Measurements from ENCODE around the gene HOXA10. TPM values are rescaled to one million over a fixed set of nuclear protein-coding genes. Genes with fewer than 3 reads are reported as not detected.

Gene HOXA10
- total RNA-seq, 1 donor from 2014 or later: 27.3 TPM

- DNase-seq (ENCODE audit: low read depth): peak; percentile 85
Observed at GRCh38 chr7:27179503-27180430, 5.6 kb upstream of the HOXA10 start.

- no peak for DNase-seq (ENCODE audit: low read depth)
Observed at GRCh38 chr7:27179030-27179429, 4.9 kb upstream of the HOXA10 start.

- DNase-seq (ENCODE audit: low read depth): no peak
Observed at GRCh38 chr7:27178366-27178765, 4.2 kb upstream of the HOXA10 start.

DNA sequence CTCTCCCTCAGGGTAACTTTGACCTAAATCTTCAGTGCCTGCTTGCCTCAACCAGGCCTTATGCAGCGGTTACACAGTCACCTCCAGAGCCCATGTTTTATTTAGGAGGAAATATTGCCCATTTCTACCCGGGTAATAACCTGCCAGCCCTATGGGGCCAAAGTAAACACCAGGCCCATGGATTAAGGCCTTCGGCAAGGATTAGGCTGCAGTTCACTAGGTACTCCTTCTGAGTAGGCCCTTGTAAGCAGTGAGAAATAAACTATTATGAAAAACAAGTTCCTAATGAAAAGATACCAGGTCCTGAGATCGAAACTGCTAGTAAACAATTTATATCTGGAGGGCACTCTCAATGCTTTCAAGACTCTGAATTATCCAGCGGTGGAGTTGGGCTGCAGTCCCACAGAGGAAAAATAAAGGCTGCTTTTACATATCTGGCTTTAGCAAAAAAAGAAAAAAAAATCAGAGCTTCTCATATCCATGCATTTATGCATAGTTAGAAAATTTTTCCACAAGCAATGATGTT, 3.7 kb upstream of the HOXA10 start:
- DNase-seq (ENCODE audit: low read depth): no peak

DNA sequence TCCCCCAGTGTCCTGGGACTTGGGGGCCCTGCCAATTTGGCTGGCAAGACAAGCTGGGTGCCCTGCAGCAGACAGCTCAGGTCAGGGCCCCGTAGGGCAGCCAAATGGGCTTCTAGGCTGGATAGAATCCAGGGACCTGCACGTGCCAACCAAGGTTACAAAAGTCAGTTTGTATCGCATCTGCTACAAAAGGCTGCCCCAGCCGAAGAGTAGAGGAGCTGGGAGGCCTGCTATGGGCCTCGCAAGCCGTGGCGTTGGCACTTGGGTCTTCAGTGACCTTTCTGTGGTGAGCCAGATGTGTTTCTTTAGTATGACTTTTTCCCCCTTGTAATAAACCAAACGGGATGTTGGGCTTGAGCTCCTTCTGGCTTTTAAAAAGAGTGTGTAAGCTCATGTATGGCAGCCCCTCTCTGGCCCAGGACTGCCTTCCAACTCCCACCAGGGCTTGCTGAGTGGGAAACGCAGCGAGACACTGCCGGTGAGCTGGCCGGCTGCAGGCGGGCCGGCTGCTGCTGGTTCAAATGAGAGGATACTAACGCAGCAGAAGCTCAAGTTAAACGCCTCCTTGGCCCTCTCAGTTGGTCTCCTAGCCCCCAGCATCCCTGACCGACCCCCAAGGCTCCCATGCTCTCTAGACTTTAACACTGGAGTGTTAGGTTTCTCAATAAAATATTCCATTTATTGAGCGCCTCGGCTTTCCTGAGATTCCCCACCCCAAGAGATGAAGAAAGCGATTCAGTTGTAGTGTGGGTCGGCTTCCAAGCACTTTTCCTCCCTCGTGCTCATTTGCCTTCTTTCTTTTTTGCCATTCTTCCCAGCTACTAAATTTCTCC, 3.1 kb upstream of the HOXA10 start:
- no peak for DNase-seq (ENCODE audit: low read depth)

GRCh38 chr7:27176524-27176845, 2.4 kb upstream of the HOXA10 start:
- DNase-seq (ENCODE audit: low read depth): no peak

- DNase-seq (ENCODE audit: low read depth): no peak
Observed at GRCh38 chr7:27175626-27176523, 1.8 kb upstream of the HOXA10 start.

DNA sequence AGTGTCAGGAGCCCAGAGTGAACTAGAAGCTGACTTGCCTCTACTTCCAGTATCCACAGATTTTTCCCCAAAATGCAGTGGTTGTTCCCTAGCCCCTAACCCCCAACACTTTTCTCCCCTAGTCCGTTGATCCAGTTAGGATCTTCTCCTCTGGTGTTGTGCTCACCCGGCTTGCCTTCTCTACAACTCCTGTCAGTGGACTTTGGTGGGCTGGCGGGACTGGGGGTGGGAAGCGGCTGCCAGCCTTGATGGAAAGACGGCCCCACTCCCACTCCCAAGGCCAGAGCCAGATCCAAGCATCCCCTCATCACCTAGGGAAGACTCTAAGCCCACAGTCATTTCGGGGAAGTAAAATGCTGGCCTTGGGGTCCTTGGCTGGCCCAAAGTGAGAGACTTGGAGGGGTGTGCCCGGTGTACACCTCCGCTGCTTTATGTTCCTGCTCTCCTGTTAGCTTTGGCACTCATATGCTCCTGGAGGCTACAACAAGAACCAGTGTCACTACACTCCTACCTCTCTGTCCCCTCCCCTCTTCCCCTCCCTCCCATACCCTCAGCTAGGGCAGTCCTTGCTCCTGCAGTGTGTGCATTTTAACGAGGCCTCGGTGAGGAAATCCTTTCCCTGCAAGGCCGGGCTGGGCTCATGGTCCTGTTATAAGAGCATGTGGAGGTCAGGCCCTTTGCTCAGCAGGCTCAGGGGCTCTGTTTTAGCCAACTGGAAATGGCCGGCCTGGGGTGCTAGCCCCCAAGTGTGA, 930 bp upstream of the HOXA10 start:
- DNase-seq (ENCODE audit: low read depth): peak; percentile 86

DNA sequence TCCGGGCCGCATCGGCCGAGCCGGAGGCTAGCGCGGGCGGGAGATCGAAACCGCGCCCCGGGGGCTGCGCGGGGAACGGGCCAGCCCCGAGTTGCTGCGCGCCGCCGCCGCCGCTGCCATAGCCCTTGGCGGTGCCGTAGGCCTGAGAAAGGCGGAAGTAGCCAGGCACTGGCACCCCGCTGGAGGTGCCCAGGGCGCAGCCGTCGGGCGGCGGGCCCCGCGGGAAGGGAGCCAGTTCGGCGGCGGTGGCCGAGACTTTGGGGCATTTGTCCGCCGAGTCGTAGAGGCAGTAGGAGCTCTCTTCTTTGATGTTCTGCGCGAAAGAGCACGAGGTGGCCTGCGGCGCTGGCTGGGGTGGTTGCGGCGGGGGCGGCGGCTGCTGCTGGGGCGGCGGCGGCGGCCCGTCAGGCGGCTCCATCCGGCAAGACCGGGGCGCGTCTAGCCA, 587 bp downstream of the HOXA10 start:
- DNase-seq (ENCODE audit: low read depth): no peak

DNA sequence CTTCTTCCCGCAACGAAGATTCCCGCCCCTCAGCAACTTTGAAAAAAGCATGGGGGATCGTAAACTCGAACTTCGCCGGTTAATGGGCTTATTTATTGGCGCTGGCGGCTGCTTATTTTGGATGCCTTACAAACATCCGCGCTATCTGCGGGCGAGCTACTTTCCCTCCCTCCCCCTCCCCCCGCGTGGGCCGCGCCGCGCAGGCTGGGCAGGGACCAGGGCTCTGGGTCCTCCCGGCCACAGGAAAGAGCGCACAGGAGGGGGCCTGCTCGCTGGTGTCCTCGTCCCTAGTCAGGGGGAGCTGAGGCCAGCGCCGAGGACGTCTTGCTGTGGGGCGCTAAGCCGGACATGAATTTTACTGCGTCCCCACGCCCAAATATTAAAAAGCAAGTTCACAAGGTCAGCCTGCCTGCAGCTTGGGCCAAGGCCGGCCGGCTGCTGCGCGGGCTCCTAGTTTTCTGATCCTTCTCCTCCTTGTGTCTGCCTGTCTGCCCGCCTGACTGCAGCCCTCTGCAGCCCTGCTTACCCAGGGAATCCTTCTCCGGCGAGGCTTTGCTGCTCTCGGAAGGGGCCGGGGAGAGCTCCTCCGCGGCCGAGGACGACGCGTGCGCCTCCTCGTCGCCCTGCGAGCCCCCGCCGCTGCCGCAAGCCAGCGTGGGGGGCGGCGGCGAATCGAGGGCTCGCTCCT, 1.2 kb downstream of the HOXA10 start:
- no peak for DNase-seq (ENCODE audit: low read depth)

DNA sequence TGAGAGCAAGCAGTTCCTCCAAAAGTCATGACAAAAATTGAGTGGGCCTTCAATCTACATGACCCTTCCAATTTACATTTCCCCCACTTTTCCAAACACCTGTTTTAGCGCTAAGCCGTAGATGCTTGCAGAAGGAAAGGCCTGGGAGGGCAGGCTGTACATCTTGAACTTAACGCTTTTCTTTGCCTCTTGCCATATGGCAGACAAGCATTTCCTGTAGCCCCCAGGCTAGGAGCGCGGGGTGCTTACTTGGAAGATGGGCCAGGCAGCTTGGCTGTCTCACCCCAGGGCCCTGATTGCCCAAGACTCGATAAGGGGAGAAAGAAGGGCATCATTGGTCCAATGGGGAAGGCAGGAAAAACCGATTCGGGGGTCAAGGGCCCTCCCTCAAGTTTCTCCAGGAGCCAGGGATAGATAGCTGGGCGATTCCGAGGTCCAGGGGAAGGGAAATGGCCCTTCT, 1.8 kb downstream of the HOXA10 start:
- no peak for DNase-seq (ENCODE audit: low read depth)

GRCh38 chr7:27171637-27172314, 2.3 kb downstream of the HOXA10 start:
- DNase-seq (ENCODE audit: low read depth): no peak

GRCh38 chr7:27171325-27171636, 2.8 kb downstream of the HOXA10 start:
- DNase-seq (ENCODE audit: low read depth): no peak

GRCh38 chr7:27170426-27171324, 3.4 kb downstream of the HOXA10 start:
- no peak for DNase-seq (ENCODE audit: low read depth)

DNA sequence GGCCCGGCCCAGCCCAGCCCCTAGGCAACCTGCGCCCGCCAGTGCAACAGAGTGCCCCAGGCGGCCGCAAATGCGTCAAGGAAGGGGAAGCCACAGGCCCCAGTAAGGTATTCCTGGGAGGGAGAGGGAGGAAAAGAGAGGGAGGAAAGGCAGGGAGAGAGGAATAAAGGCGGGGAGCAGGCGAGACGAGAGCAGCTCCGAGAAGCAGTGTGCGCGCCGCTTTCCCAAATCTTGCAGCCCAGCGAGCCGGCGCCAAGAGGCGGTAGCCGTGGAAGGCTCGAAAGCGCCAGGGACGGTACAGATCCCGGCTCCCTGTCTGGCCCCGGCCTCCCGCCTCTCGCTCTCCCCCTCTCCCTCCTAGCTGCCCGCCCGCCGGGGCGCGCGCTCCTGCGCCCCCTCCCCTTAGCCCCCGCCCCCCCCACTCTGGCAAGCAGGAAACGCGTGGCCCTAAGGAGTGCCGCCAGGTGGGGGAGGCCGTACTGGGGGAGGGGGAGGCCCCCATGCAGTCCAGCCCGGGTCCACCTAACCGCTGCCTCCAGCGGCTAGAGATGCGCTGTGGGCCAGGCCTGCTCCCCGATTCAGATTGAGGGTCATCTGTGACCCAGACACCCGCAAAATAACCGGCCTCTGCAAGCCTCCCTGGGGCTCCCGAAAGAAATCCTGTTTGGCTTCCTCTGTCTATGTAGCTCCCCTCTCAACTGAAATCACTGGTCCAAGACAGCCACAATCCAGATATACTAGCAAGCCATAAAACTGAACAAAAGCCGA, 4.3 kb downstream of the HOXA10 start:
- DNase-seq (ENCODE audit: low read depth): peak; percentile 61

DNA sequence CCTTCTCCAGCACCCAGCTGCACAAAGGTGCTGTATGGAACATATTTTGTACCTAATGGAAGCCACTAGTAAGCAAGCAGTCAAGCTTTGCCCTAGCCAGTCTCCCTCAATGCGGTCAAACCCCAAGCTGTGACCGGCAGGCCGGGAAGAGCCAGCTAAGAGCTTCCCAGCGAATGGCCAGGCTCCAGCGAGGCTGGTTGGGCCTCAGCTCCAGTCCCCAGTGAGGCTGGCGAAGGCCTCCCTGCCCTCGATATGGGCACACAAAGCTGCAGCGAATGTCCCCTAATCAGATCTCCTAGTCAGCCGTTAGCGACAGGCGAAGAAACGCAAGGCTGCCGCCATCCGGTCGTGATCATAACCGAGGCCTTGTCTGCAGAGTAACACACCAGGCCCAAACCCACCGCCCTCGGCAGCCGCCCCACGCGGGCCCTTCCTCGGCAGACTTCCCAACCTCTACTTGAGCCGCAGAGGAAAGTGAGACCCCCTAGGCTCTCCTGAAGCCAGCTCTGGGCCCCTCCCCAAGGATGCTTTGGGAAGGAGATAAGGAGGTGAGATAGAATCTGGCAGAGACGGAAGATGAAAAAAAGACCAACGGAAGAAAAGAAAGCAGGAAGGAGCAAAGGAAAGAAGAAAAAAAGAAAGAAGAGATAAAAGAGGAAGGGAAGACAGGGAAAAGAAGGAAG, 5.7 kb downstream of the HOXA10 start:
- DNase-seq (ENCODE audit: low read depth): no peak

DNA sequence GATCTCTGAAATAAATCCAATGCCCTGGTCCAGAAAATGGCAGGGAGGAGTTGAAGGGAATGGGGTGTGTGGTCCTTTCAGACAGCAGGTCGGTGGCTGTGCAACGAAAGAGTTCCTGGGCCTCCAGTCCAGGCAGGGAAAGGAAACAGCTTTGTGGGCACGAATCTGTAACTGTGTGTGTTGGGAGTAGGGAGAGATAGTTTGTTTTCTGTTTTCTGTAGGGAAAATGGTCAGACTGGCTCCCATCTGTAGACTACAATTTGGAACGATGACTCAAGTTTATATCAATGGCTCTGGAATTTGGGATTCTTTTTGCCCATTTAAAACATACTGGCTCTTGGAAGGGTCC, 6.2 kb downstream of the HOXA10 start:
- no peak for DNase-seq (ENCODE audit: low read depth)

Data from renal cortical epithelial cell (primary cell).